Upper lobe of left lung (tissue), 6 donors: Measurements from ENCODE around the gene CRELD2. TPM values are rescaled to one million over a fixed set of nuclear protein-coding genes. Genes with fewer than 3 reads are reported as not detected.

Experiments used
- ATAC-seq, 2 donors: fragments of 200-7000 bp; cut with Tn5 transposase; one replicate each; pipeline ENCODE4 v1.9.1; 2022; ENCODE audit warnings: mild to moderate bottlenecking in 2 of 2, moderate library complexity in 2 of 2; ENCODE audit not compliant: low FRiP score in 2 of 2
- DNase-seq, 2 donors: peaks; one replicate each; pipeline ENCODE4 v3.0.0-alpha.2; 2019 to 2020
- H3K27ac ChIP-seq, 4 donors: fragments of 200-600 bp; sonication (generic); one replicate each; pipeline ENCODE4 v1.5.1; 2016 to 2019
- H3K27me3 ChIP-seq, 4 donors: fragments of 200-600 bp; sonication (generic); one replicate each; pipeline ENCODE4 v1.5.1; 2017 to 2019
- H3K36me3 ChIP-seq, 4 donors: fragments of 200-600 bp; sonication (generic); one replicate each; pipeline ENCODE4 v1.5.1; 2016 to 2019
- H3K4me1 ChIP-seq, 4 donors: fragments of 200-600 bp; sonication (generic); one replicate each; pipeline ENCODE4 v1.5.1; 2018 to 2019
- H3K4me3 ChIP-seq, 4 donors: fragments of 200-600 bp; sonication (generic); one replicate each; pipeline ENCODE4 v1.5.1; 2017 to 2019; ENCODE audit warnings: mild to moderate bottlenecking in 2 of 4, moderate library complexity in 1 of 4
- H3K9me3 ChIP-seq, 4 donors: fragments of 200-600 bp; sonication (generic); one replicate each; pipeline ENCODE4 v1.5.1; 2018 to 2019
- CTCF ChIP-seq, 6 experiments: fragments of 450-650 bp in 4 of 6; fragments of 200-600 bp in 2 of 6; sonication (generic) in 2 of 6; IDR thresholded peaks; one replicate each; pipeline ENCODE4 v1.5.1; 2016 to 2019; ENCODE audit warnings: antibody characterized with exemption in 6 of 6
- EP300 ChIP-seq, 4 donors: sonication (generic); formaldehyde crosslinking; IDR thresholded peaks; one replicate each; pipeline ENCODE4 v1.5.1; 2017; ENCODE audit warnings: antibody characterized with exemption in 4 of 4, control low read depth in 2 of 4
- POLR2A ChIP-seq, 4 donors: fragments of 450-650 bp; IDR thresholded peaks; one replicate each; pipeline ENCODE4 v1.5.1; 2016 to 2017; ENCODE audit warnings: antibody characterized with exemption in 4 of 4, mild to moderate bottlenecking in 2 of 4
- POLR2AphosphoS5 ChIP-seq, 2 donors: sonication (generic); formaldehyde crosslinking; IDR thresholded peaks; one replicate each; pipeline ENCODE4 v1.5.1; 2017; ENCODE audit warnings: antibody characterized with exemption in 2 of 2
- WGBS, 2 donors: methylation state at CpG; one replicate each; pipeline ENCODE4 v1.1.5; 2017 to 2018; 5-methylcytosine and 5-hydroxymethylcytosine counted together
- total RNA-seq, 6 donors: library from RNA; depleted of rRNA in 4 of 6; stranded (reverse); fragments of >200 nt in 4 of 6; gene quantifications; one replicate each; pipeline versions ENCODE4 v1.1.0 to v1.2.1, GENCODE V29; 2016 to 2021
- donor health status: DM: no; HTN: no; CAD: no; lungs with moderate emphysema.
- donor health status: DM: no; HTN: yes; CAD: no; lungs with severe emphysema.

CRELD2 gene
- total RNA-seq, 6 donors from 2014 or later: 31.2 to 72.6 (median 46.9) TPM

GRCh38 chr22:49887064-49887451, 31.4 kb upstream of the CRELD2 start:
- no peak overlapping the region for H3K27ac ChIP-seq
- H3K9me3 ChIP-seq: no peaks in the 10 kb centered on the region
- no peak overlapping the region for H3K4me3 ChIP-seq
- no peaks in the 10 kb centered on the region for H3K4me1 ChIP-seq
- no peak for ATAC-seq
- H3K27me3 ChIP-seq: no peaks in the 10 kb centered on the region
- DNase-seq: no peak
- H3K36me3 ChIP-seq: peaks cover 0 to 59% (median 32%) of the 10 kb centered on the region in 4 donors
- 92 to 97% methylated on average over 14 of the region's 14 CpGs for WGBS, 2 donors
- TF ChIP-seq POLR2A (IDR thresholded peaks at IDR 0.05): no peak
- TF ChIP-seq POLR2AphosphoS5 (IDR thresholded peaks at IDR 0.05): no peak
- TF ChIP-seq EP300 (IDR thresholded peaks at IDR 0.05): no peak
- TF ChIP-seq CTCF (IDR thresholded peaks at IDR 0.05): no peak

GRCh38 chr22:49887702-49888101, 30.7 kb upstream of the CRELD2 start:
- 95 to 97% methylated on average over 9 of the region's 9 CpGs for WGBS, 2 donors
- H3K4me3 ChIP-seq: no peak overlapping the region
- DNase-seq: no peak
- ATAC-seq: no peak
- no peak overlapping the region for H3K27ac ChIP-seq
- H3K4me1 ChIP-seq: no peaks in the 10 kb centered on the region
- no peaks in the 10 kb centered on the region for H3K9me3 ChIP-seq
- no peaks in the 10 kb centered on the region for H3K27me3 ChIP-seq
- TF ChIP-seq POLR2AphosphoS5 (IDR thresholded peaks at IDR 0.05) (no peak), EP300 (IDR thresholded peaks at IDR 0.05) (no peak), CTCF (IDR thresholded peaks at IDR 0.05) (no peak), POLR2A (IDR thresholded peaks at IDR 0.05) (no peak)
- H3K36me3 ChIP-seq: peaks cover 0 to 63% (median 32%) of the 10 kb centered on the region in 4 donors

- no peak for ATAC-seq
- H3K27ac ChIP-seq: no peak overlapping the region
- H3K4me1 ChIP-seq: no peaks in the 10 kb centered on the region
- TF ChIP-seq EP300 (IDR thresholded peaks at IDR 0.05) (no peak), POLR2AphosphoS5 (IDR thresholded peaks at IDR 0.05) (no peak), POLR2A (IDR thresholded peaks at IDR 0.05) (no peak), CTCF (IDR thresholded peaks at IDR 0.05) (no peak)
- peaks cover 0 to 55% (median 29%) of the 10 kb centered on the region in 4 donors for H3K36me3 ChIP-seq
- H3K4me3 ChIP-seq: no peak overlapping the region
- no peaks in the 10 kb centered on the region for H3K9me3 ChIP-seq
- WGBS, 2 donors: 89 to 92% methylated on average over 5 of the region's 5 CpGs
- DNase-seq: no peak
- H3K27me3 ChIP-seq: no peaks in the 10 kb centered on the region
Observed at GRCh38 chr22:49889071-49889470, 29.4 kb upstream of the CRELD2 start.

- ATAC-seq: no peak
- TF ChIP-seq CTCF (IDR thresholded peaks at IDR 0.05): no peak
- no peak for TF ChIP-seq POLR2A (IDR thresholded peaks at IDR 0.05)
- no peak overlapping the region for H3K27ac ChIP-seq
- 93 to 95% methylated on average over 4 of the region's 4 CpGs for WGBS, 2 donors
- DNase-seq: no peak
- H3K4me3 ChIP-seq: no peak overlapping the region
- no peaks in the 10 kb centered on the region for H3K27me3 ChIP-seq
- peaks cover 0 to 22% (median 0%) of the 10 kb centered on the region in 4 donors for H3K36me3 ChIP-seq
- no peaks in the 10 kb centered on the region for H3K9me3 ChIP-seq
- no peaks in the 10 kb centered on the region for H3K4me1 ChIP-seq
Observed at GRCh38 chr22:49892226-49892899, 26.1 kb upstream of the CRELD2 start.

GRCh38 chr22:49893025-49893424, 25.4 kb upstream of the CRELD2 start:
- no peak overlapping the region for H3K4me3 ChIP-seq
- WGBS, 2 donors: 84 to 98% methylated on average over 4 of the region's 4 CpGs

More at GRCh38 chr22:49893025-49893424, 25.4 kb upstream of the CRELD2 start:
- Histone ChIP-seq H3K27me3 (no peaks in the 10 kb centered on the region), H3K36me3 (peaks cover 0 to 16% (median 0%) of the 10 kb centered on the region in 4 donors), H3K27ac (no peak overlapping the region), H3K9me3 (no peaks in the 10 kb centered on the region), H3K4me1 (no peaks in the 10 kb centered on the region)
- ATAC-seq (no peak), DNase-seq (no peak)
- no peak for TF ChIP-seq POLR2A (IDR thresholded peaks at IDR 0.05)
- TF ChIP-seq POLR2AphosphoS5 (IDR thresholded peaks at IDR 0.05): no peak
- TF ChIP-seq EP300 (IDR thresholded peaks at IDR 0.05): no peak
- TF ChIP-seq CTCF (IDR thresholded peaks at IDR 0.05): no peak
